ENCODE results near the gene PDGFD.

DNA sequence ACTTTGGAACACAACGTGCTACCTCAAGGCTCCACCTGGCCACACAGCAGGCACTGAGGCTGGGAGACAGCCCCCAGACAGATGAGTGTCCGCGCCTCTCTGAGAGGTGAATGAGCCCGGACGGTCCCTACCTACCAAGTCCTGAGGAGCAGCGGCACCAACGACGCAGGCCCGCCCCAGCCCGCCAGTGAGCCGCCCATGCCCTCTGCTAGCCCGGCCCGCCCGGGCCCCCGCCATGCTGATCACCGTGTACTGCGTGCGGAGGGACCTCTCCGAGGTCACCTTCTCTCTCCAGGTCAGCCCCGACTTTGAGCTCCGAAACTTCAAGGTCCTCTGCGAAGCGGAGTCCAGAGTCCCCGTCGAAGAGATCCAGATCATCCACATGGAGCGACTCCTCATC is 127.4 kb downstream of the PDGFD start, which contains the start of gene DDI1:
- TF ChIP-seq EP300 (IDR thresholded peaks at IDR 0.05), result no peak
- TF ChIP-seq, protein P1, sequence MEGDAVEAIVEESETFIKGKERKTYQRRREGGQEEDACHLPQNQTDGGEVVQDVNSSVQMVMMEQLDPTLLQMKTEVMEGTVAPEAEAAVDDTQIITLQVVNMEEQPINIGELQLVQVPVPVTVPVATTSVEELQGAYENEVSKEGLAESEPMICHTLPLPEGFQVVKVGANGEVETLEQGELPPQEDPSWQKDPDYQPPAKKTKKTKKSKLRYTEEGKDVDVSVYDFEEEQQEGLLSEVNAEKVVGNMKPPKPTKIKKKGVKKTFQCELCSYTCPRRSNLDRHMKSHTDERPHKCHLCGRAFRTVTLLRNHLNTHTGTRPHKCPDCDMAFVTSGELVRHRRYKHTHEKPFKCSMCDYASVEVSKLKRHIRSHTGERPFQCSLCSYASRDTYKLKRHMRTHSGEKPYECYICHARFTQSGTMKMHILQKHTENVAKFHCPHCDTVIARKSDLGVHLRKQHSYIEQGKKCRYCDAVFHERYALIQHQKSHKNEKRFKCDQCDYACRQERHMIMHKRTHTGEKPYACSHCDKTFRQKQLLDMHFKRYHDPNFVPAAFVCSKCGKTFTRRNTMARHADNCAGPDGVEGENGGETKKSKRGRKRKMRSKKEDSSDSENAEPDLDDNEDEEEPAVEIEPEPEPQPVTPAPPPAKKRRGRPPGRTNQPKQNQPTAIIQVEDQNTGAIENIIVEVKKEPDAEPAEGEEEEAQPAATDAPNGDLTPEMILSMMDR (IDR thresholded peaks at IDR 0.05), result no peak
- TF ChIP-seq POLR2A (IDR thresholded peaks at IDR 0.05), result no peak

Measured in tibial nerve (tissue), 4 donors.